Keratinocyte (primary cell): ENCODE results near the gene TEX53. TPM values are rescaled to one million over a fixed set of nuclear protein-coding genes. Genes with fewer than 3 reads are reported as not detected.

Source experiments
- DNase-seq: peaks from one replicate; pipeline ENCODE4 v3.0.0-alpha.2; 2011; ENCODE audit warnings: low read depth, missing footprints, low spot score
- FAIRE-seq: peaks from 2 replicates; lab custom pipeline; 2011; peaks lifted over from hg19 to GRCh38; lab: Jason Lieb, UNC
- H2AFZ ChIP-seq: 2 replicates; pipeline ENCODE4 v1.6.0; 2012; ENCODE audit warnings: low read length, control low read depth, inconsistent platforms; ENCODE audit not compliant: control insufficient read depth
- H3K27ac ChIP-seq: 2 replicates; pipeline ENCODE4 v1.5.1; 2011; ENCODE audit warnings: low read length; ENCODE audit not compliant: control insufficient read depth, insufficient read depth
- H3K27me3 ChIP-seq: 3 replicates; pipeline ENCODE4 v1.6.0; 2011; ENCODE audit warnings: low read length; ENCODE audit not compliant: control insufficient read depth, insufficient read depth; ENCODE audit errors: extremely low read depth
- H3K36me3 ChIP-seq, 2 experiments: 2 replicates in 1 of 2; 3 replicates in 1 of 2; pipeline ENCODE4 v1.5.1; 2011; ENCODE audit warnings: low read length in 2 of 2, mild to moderate bottlenecking in 1 of 2; ENCODE audit not compliant: control insufficient read depth in 2 of 2, insufficient read depth in 2 of 2; ENCODE audit errors: extremely low read depth in 1 of 2
- H3K4me1 ChIP-seq: 3 replicates; pipeline ENCODE4 v1.5.1; 2011; ENCODE audit warnings: low read length; ENCODE audit not compliant: control insufficient read depth, insufficient read depth; ENCODE audit errors: extremely low read depth
- H3K4me2 ChIP-seq: 3 replicates; pipeline ENCODE4 v1.6.0; 2011; ENCODE audit warnings: low read depth, low read length; ENCODE audit not compliant: control insufficient read depth, insufficient read depth; ENCODE audit errors: extremely low read depth
- H3K4me3 ChIP-seq, 3 experiments: fragments of 200-600 bp in 1 of 3; sonication (generic) in 1 of 3; 2 replicates in 2 of 3; 3 replicates in 1 of 3; pipeline ENCODE4 v1.5.1; 2011 to 2016; ENCODE audit warnings: low read length in 3 of 3, mild to moderate bottlenecking in 3 of 3, control low read depth in 2 of 3, inconsistent platforms in 1 of 3, low read depth in 1 of 3, mixed read lengths in 1 of 3, mixed run types in 1 of 3, moderate library complexity in 1 of 3; ENCODE audit not compliant: control insufficient read depth in 2 of 3, insufficient read depth in 2 of 3; ENCODE audit errors: extremely low read depth in 1 of 3
- H3K79me2 ChIP-seq: 2 replicates; pipeline ENCODE4 v1.6.0; 2012; ENCODE audit warnings: low read length; ENCODE audit not compliant: control insufficient read depth, insufficient read depth
- H3K9ac ChIP-seq: 3 replicates; pipeline ENCODE4 v1.6.0; 2011; ENCODE audit warnings: low read length; ENCODE audit not compliant: control insufficient read depth, insufficient read depth; ENCODE audit errors: extremely low read depth
- H3K9me1 ChIP-seq: 3 replicates; pipeline ENCODE4 v1.6.0; 2011; ENCODE audit warnings: low read length; ENCODE audit not compliant: control insufficient read depth, insufficient read depth; ENCODE audit errors: extremely low read depth
- H3K9me3 ChIP-seq: 2 replicates; pipeline ENCODE4 v1.5.1; 2012; ENCODE audit warnings: low read depth, low read length; ENCODE audit not compliant: control insufficient read depth
- H4K20me1 ChIP-seq: 3 replicates; pipeline ENCODE4 v1.6.0; 2011; ENCODE audit warnings: low read length; ENCODE audit not compliant: control insufficient read depth, insufficient read depth; ENCODE audit errors: extremely low read depth
- EZH2 ChIP-seq: IDR thresholded peaks from one replicate; pipeline ENCODE4 v1.6.1; 2012; ENCODE audit warnings: inconsistent platforms, mild to moderate bottlenecking, low read length, moderate library complexity
- dilution Hi-C: fragments of 300-500 bp; cut with MboI; formaldehyde crosslinking; loops from one replicate; pipeline ENCODE4 v1.7.0; 2020; ENCODE audit warnings: low sequenced_read_pairs; ENCODE audit not compliant: extremely low pct_ligation_motif_present
- polyA plus RNA-seq, 5 experiments: library from polyadenylated mRNA; depleted of rRNA in 3 of 5; stranded (reverse) in 3 of 5; stranded (forward) in 1 of 5; unstranded in 1 of 5; fragments of >200 nt; gene quantifications; 1 replicate in 1 of 5; 2 replicates in 3 of 5; 3 replicates in 1 of 5; pipeline versions ENCODE4 v1.2.1 to v1.2.3, GENCODE V29; 2011 to 2012; ENCODE audit warnings: missing spikeins in 2 of 5, low read depth in 1 of 5, low replicate concordance in 1 of 5
- TF ChIP-seq, protein P1 (sequence below), 3 experiments: IDR thresholded peaks in 1 of 3; conservative IDR thresholded peaks in 1 of 3; optimal IDR thresholded peaks in 1 of 3; 2 replicates in 2 of 3; 3 replicates in 1 of 3; pipeline versions ENCODE3 to v1.5.1; 2011; ENCODE audit warnings: low read length in 3 of 3, mild to moderate bottlenecking in 3 of 3, moderate library complexity in 2 of 3, control low read depth in 1 of 3, inconsistent platforms in 1 of 3; ENCODE audit not compliant: insufficient read depth in 2 of 3; ENCODE audit errors: extremely low read depth in 1 of 3

The TEX53 gene
- polyA plus RNA-seq, 1 donor (not counting 4 experiments of a cell fraction or from before 2014, with no cell fraction given) = not detected

DNA sequence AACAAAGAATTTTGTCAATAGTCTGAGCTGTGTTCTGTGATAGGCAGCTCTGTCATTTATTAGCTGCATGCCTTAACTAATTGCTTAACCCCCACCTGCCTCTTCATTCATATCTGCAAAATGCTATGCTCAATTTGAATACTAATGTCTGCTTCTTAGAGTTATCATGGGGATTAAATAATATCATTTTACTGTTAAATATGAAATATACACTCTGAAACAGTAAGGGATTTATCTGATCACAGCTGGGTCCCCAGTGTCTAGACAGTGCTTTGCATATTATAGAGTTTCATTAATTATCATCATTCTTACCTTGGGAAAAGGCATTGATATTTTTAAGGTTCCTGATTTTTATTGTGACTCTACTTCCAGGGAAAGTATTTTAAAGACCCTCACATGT lies 12.4 kb upstream of the TEX53 start:
- Histone ChIP-seq H3K4me3 (no peak overlapping the region), H3K4me1 (peaks cover 2% of the 10 kb centered on the region), H4K20me1 (no peaks in the 10 kb centered on the region), H3K79me2 (no peaks in the 10 kb centered on the region), H3K9ac (no peak overlapping the region), H2AFZ (no peak overlapping the region), H3K4me2 (no peak overlapping the region), H3K9me3 (no peaks in the 10 kb centered on the region), H3K9me1 (no peaks in the 10 kb centered on the region), H3K27ac (no peak overlapping the region), H3K36me3 (no peaks in the 10 kb centered on the region), H3K27me3 (no peaks in the 10 kb centered on the region)
- FAIRE-seq = no peak
- no peak for DNase-seq
- TF ChIP-seq, protein P1, sequence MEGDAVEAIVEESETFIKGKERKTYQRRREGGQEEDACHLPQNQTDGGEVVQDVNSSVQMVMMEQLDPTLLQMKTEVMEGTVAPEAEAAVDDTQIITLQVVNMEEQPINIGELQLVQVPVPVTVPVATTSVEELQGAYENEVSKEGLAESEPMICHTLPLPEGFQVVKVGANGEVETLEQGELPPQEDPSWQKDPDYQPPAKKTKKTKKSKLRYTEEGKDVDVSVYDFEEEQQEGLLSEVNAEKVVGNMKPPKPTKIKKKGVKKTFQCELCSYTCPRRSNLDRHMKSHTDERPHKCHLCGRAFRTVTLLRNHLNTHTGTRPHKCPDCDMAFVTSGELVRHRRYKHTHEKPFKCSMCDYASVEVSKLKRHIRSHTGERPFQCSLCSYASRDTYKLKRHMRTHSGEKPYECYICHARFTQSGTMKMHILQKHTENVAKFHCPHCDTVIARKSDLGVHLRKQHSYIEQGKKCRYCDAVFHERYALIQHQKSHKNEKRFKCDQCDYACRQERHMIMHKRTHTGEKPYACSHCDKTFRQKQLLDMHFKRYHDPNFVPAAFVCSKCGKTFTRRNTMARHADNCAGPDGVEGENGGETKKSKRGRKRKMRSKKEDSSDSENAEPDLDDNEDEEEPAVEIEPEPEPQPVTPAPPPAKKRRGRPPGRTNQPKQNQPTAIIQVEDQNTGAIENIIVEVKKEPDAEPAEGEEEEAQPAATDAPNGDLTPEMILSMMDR (optimal IDR thresholded peaks at IDR 0.05 in 1 of 3, IDR thresholded peaks at IDR 0.05 in 1 of 3, conservative IDR thresholded peaks at IDR 0.05 in 1 of 3; ENCODE audit: extremely low read depth in 1 of 3, insufficient read depth in 2 of 3, low read length in 3 of 3) = no peak
- TF ChIP-seq EZH2 = no peak
- dilution Hi-C loops = no loop called here

DNA sequence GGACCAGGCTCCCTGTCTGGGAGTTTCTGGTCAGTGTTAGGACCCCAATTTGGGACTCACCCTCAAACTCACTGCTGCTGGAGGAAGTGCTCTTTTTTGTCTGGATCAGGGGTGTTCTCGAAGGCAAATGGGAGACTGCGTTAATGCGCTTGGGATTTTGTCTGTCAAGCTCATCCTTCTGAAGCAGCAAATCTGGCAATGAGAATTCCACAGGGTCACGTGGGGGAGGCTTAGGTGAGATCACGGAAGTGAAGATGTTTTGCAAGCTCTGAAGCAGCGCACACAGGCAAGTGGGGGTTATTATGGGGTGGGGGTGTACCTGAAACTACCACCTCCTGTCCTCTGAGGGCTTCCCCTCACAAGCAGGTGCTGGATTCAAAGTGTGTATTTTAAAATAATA lies 10.5 kb upstream of the TEX53 start:
- TF ChIP-seq, protein P1 (optimal IDR thresholded peaks at IDR 0.05 in 1 of 3, IDR thresholded peaks at IDR 0.05 in 1 of 3, conservative IDR thresholded peaks at IDR 0.05 in 1 of 3; ENCODE audit: extremely low read depth in 1 of 3, insufficient read depth in 2 of 3, low read length in 3 of 3) = no peak
- TF ChIP-seq EZH2 = no peak
- Histone ChIP-seq H3K36me3 (no peaks in the 10 kb centered on the region), H3K9me1 (no peaks in the 10 kb centered on the region), H3K27me3 (no peaks in the 10 kb centered on the region), H3K9me3 (no peaks in the 10 kb centered on the region), H4K20me1 (no peaks in the 10 kb centered on the region), H2AFZ (no peak overlapping the region), H3K4me1 (no peaks in the 10 kb centered on the region), H3K4me2 (no peak overlapping the region), H3K4me3 (no peak overlapping the region), H3K79me2 (no peaks in the 10 kb centered on the region), H3K27ac (no peak overlapping the region), H3K9ac (no peak overlapping the region)
- FAIRE-seq = no peak
- dilution Hi-C loops = no loop called here
- DNase-seq = no peak
